ENCODE measurements around the gene PGAP6. TPM values are rescaled to one million over a fixed set of nuclear protein-coding genes. Genes with fewer than 3 reads are reported as not detected.
"Not testable (repeated sequence)": the region's sequence is repeated elsewhere in the genome, so short reads cannot be mapped to it uniquely, and the experiment has no call there.

PGAP6 gene
- total RNA-seq, 1 donor from 2014 or later: 132 TPM

DNA sequence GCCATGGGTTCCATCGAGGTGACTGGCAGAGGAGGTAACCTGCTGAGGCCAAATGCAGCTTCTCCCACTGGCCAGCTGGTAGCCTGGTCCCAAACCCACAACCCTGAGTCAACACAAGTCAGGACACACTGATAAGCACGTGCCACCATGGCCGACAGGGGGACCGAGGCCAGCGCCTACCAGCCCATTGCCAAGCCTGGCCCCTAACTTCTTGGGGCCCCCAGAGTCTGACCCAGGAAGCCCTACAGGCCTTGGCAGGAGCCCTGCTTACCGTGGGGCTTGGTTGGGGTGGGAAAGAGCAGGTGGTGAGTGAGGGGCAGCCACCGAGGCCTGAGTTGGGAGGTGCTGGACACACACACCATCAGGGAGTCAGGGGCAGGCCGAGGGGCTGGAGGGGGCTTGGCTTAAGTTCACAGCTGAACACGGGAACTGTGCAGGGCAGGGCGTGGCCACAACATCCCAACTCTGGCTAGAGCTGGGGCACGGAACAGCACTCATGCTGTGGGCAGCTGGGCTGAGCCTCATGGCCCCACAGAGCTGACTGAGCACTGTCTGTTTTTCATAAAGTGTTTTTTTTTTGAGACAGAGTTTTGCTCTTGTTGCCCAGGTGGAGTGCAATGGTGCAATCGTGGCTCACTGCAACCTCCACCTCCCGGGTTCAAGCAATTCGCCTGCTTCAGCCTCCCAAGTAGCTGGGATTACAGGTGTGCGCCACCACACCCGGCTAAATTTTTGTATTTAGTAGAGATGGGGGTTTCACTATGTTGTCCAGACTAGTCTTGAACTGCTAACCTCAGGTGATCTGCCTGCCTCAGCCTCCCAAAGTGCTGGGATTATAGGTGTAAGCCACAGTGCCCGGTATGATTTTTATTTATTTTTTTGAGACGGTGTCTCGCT is 16.9 kb downstream of the PGAP6 start:
- no peak for DNase-seq

DNA sequence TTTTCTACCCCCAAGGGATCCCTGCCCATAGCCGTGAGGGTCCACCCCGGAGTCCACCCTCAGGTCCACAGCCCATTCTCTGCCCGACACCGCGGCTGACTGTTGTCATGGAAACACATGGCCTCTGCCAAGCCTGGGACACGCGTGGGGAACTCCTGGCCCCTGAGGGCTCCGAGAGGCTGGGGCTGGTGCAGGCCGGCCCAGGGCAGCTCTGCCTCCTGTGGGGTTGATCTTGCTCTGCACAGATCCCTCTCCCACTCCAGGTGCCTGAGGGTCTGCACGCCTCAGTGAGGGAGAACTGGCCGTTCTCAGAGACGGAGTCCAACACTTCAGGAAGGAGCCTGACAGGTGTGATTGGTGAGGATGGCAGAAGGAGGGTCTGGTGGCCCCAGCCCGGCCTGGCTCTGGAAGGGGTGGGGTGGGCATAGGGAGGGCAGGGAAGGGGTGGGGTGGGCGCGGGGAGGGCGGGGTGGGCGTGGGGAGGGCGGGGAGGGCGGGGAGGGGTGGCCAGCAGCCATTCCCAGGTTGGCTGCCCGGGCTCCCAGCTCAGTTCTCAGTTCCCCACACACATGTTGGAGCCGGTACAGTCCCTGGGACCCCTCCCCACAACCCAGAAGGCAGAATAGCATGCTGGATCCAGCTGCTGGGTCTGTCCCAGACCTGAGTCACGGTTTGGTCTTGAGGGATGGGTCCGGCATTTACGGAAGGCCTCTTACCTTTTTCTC is 17.9 kb downstream of the PGAP6 start:
- no peak for DNase-seq

GRCh38 chr16:363110-363765 is 18.5 kb downstream of the PGAP6 start:
- DNase-seq: no peak

GRCh38 chr16:362702-362999 is 19.1 kb downstream of the PGAP6 start:
- not testable (repeated sequence) for DNase-seq

- DNase-seq: peak; percentile 89
Measured at GRCh38 chr16:361872-362701, 19.7 kb downstream of the PGAP6 start.

DNA sequence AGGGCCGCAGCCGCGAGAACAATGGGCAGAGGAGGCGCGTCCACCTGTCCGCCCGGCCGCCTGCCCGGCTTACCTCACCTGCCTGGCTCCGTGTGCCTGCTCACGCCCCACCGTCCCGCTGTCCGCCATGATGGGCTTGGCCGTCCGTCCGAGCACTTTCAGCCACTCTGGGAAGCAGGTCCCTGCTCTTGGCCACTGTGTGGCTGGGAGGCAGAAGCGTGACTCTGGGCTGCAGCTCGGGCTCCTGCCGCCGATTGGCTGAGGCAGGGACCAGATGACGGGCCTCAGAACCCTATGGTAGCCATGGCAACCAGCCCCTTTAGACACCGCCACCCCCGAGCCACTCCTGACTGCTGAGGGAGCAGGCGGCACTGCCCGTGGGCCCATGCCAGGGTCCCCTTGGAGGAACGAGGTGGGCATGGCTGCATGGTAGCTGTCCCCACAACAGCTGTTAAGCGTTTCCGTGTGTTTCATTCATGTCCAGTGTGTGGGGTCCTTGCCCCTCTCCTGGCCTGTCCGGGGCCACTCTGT is 20.4 kb downstream of the PGAP6 start:
- DNase-seq: no peak

GRCh38 chr16:360698-361336 is 21.0 kb downstream of the PGAP6 start:
- no peak for DNase-seq

DNA sequence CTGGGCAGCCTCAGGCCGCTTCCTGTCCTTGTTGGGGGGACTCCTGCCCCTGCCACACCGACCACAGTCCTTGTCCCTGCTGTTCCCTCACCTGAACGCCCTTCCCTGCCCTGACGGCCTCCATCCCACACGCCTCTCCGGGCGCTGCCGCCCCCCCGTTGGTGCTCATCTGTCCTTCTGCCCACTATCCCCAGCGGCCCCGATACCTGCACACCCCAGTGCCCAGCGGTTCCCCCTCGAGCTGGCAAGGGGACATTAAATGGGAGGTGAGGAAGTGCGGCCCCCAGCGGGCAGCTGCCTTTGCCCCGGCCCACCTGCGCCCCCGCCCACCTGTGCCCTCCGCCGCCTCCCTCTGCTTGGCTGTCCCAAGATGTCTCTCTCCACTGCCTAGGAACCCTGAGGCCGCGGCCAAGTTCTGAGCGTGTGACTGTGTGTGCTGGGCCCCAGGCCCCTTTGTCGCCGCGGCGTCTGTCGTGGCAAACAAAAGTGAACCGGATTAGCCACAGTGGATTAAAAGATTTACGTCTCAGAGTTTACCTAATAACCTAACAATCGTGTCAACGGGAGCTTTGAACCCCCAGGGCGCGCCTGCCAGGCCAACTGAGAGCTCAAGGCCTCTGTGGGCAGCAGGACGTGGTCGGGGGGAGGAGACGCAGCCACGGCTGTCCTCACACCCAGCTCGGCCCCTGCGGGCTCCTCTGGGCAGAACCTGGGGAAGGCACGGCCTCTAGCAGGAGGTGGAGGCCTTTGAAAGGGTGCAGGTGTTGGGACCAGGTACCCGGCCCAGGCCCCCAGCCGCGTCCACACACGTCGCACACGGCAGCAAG is 21.7 kb downstream of the PGAP6 start:
- DNase-seq: no peak

DNA sequence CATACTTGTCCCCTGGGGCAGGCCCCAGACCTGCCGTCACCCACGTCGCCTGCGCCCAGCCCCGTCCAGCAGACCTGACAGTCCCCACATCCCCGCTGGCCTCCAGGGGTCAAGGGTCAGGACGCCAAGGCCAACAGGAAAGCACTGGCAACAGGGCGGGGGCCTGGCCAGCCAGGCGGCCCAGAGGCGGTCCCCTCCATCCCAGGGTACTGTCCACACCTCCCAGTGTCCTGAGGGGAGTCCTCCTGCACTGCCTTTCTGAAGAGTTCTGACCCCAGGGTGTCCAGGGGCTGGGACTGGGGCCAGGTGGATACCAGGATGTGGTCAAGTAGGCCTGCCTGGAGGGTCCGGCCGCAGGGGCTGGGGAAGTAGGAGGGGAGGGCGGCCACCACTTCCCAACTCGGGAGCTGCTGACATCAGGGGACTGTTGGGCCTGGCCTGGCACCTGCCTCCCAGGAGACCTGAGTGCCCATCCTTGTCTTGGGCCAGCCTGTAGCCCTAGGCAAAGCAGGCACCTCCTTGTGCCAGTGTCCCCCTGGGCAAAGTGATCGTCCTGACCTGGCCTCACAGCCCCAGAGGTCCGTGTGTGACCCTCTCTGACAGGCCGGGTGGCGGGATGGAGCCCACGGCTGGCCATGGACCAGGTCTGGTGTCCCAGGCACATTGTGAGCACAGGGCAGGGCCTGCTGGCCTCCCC is 22.6 kb downstream of the PGAP6 start:
- no peak for DNase-seq

- no peak for DNase-seq
Measured at GRCh38 chr16:356741-357140, 25.0 kb downstream of the PGAP6 start.

- DNase-seq: no peak
Measured at GRCh38 chr16:354971-355461, 26.8 kb downstream of the PGAP6 start.

DNA sequence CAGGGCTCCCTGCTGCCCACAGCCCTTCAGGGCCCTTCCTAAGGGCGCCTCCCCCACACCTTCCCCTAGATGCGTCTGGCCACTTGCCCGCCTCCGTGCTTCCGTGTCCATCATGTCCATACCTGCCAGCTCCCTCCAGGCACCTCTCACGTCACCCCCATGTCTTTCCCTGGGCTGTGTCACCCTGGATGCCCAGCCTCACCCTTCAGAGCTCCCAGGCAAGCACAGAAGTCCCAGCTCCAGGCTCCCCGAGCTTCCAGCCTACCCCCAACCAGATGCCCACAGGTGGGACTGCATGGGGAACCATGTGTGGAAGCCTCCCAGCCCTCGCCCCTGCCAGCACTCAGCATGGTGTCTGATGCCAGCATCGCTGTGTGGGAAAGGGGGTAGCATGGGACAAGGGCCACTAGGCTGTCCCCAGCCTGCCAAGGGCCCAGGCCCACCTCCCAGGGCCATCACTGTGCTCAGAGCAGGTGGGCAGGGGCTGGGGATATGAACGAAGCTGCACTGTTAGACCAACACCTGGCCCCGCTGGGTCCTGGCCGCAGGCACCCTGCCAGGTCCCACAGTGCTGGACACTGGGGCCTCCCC is 27.4 kb downstream of the PGAP6 start:
- DNase-seq: no peak

- DNase-seq: no peak
Measured at GRCh38 chr16:353404-354290, 28.1 kb downstream of the PGAP6 start.

GRCh38 chr16:352547-353403 is 29.0 kb downstream of the PGAP6 start, which contains the start of gene AXIN1:
Gene AXIN1, minus strand, starts transcription at chr16:352723. Its CDS starts 5,698 bp downstream, at chr16:347025.
- peak; percentile 88 for DNase-seq

GRCh38 chr16:351804-352520 is 29.8 kb downstream of the PGAP6 start:
- peak; percentile 17 for DNase-seq

DNA sequence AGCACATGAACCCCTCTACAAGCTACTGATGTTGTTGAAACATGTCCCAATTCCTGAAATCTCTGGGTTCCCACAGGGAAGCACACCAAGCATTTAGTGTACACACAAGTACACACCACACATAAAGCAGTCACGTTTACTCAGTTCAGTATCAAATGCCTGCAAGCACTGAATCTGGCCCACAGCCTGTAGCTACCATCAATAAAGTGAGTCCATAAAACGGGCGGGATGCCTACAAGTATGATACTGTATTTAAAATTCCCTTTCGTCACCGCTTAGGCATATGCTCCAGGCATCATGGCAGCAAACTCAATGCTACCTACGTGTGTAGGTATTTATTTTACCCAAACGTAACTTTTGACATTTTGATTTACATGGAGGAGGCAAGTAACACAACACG is 31.6 kb downstream of the PGAP6 start:
- DNase-seq: no peak

- no peak for DNase-seq
Measured at GRCh38 chr16:349211-349610, 32.6 kb downstream of the PGAP6 start.
